Amygdala (tissue), 56 donors: ENCODE results near the gene KCTD2.

Experiments used
- DNase-seq, 56 donors: peaks; one replicate each; lab custom pipeline; 2025; lab: John Stamatoyannopoulos, UW

The KCTD2 gene

DNA sequence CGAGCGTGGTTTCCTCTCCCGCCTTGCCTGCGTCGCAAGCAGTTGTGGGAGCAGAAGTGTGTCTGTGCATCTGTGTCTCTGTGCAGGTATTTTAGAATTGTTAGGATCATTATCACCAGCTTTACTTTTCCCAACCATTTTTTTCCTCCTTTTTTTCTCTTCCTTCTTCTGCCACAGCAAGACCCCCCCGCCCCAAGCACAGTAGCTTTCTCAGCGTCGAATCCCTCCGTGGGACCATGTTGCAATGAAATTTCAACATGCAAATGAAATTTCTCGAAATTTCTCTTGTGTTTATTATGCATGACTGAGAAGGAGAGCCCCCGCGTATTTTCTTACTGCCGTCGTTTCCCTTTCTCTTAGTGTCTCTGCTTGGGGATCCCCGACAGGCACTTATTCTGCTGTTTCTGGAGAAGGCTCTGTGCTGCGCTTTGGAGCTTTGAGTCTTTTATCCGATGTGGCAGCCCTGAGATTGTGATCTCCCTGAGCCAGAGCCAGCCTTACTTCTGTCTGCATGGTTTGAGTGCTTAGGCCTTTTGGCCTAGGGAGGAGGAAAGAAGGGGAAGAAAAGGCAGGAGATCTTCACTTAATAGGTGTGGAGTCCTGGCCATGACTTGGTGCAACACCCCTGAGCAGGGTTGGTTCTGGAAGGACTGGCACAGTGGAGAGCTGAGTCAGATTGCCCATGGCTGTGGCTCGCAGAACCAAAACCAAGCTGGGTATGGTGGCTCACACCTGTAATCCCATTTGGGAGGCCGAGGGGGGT, 67.7 kb downstream of the KCTD2 start:
- no peak for DNase-seq
